ENCODE data around the gene ATP2C2. TPM values are rescaled to one million over a fixed set of nuclear protein-coding genes. Genes with fewer than 3 reads are reported as not detected.

Gene ATP2C2
- total RNA-seq, 1 experiment from 2014 or later, result 20.3 TPM

DNA sequence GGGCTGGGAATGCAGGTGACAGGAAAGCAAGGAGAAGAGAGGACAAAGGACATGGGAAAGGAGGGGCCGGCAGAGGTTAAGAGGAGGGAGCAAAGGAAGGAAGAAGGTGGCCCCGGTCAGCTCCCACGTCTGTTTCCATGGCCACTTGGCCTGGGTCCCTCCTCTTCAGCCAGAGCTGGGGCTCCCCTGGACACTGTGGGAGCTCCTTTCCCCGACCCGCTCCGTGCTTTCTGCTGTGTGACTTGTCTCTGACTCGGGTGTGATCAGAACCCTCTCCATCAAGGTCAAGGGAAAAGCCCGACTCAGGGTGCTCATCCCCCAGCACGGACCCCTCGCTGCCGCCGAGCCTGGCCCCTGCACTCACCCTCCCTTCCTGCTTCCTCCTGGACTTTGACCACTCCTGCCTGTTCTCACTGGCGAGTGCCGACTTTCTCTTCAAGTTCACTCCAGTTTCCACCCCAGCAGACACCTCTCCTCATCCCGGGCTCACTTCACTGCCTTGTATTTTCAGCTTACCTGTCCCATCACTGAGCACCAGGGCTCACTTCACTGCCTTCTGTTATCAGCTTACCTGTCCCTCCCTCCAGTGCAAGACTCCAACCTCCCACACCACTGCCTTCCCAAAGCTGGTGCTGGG is 74.9 kb downstream of the ATP2C2 start:
- H3K36me3 ChIP-seq (ENCODE audit: control insufficient read depth in 1 of 2, insufficient read depth in 2 of 2, low read length in 2 of 2), result no peaks in the 10 kb centered on the region; a peak in 1 of 4 replicates
- H3K4me2 ChIP-seq (ENCODE audit: low read length), result no peak overlapping the region
- intact Hi-C loops (cut with micrococcal nuclease), result no loop called here
- RAD21 ChIA-PET (ENCODE audit: low non-redundant PET in 1 of 2, low total read pairs in 2 of 2, uncharacterized antibody in 2 of 2, unreplicated experiment in 2 of 2), result no interaction called here
- no peak for ATAC-seq
- H3K4me1 ChIP-seq (ENCODE audit: control insufficient read depth in 1 of 2, insufficient read depth in 2 of 2, low read length in 2 of 2), result no peaks in the 10 kb centered on the region
- TF ChIP-seq, protein P1, sequence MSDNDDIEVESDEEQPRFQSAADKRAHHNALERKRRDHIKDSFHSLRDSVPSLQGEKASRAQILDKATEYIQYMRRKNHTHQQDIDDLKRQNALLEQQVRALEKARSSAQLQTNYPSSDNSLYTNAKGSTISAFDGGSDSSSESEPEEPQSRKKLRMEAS (IDR thresholded peaks at IDR 0.05), result no peak
- TF ChIP-seq ZFX (IDR thresholded peaks at IDR 0.05), result no peak
- TF ChIP-seq, protein P2, sequence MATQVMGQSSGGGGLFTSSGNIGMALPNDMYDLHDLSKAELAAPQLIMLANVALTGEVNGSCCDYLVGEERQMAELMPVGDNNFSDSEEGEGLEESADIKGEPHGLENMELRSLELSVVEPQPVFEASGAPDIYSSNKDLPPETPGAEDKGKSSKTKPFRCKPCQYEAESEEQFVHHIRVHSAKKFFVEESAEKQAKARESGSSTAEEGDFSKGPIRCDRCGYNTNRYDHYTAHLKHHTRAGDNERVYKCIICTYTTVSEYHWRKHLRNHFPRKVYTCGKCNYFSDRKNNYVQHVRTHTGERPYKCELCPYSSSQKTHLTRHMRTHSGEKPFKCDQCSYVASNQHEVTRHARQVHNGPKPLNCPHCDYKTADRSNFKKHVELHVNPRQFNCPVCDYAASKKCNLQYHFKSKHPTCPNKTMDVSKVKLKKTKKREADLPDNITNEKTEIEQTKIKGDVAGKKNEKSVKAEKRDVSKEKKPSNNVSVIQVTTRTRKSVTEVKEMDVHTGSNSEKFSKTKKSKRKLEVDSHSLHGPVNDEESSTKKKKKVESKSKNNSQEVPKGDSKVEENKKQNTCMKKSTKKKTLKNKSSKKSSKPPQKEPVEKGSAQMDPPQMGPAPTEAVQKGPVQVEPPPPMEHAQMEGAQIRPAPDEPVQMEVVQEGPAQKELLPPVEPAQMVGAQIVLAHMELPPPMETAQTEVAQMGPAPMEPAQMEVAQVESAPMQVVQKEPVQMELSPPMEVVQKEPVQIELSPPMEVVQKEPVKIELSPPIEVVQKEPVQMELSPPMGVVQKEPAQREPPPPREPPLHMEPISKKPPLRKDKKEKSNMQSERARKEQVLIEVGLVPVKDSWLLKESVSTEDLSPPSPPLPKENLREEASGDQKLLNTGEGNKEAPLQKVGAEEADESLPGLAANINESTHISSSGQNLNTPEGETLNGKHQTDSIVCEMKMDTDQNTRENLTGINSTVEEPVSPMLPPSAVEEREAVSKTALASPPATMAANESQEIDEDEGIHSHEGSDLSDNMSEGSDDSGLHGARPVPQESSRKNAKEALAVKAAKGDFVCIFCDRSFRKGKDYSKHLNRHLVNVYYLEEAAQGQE (IDR thresholded peaks at IDR 0.05; ENCODE audit: low read depth), result no peak
- TF ChIP-seq YY1 (IDR thresholded peaks at IDR 0.05; ENCODE audit: extremely low read depth, insufficient replicate concordance, low read depth, low read length), result no peak
- TF ChIP-seq SRF (IDR thresholded peaks at IDR 0.05; ENCODE audit: low read depth), result no peak
- no peak for TF ChIP-seq EZH2phosphoT487 (IDR thresholded peaks at IDR 0.05; ENCODE audit: borderline replicate concordance)
- TF ChIP-seq RAD21 (IDR thresholded peaks at IDR 0.05; ENCODE audit: low read depth), result no peak
- TF ChIP-seq, protein P3, sequence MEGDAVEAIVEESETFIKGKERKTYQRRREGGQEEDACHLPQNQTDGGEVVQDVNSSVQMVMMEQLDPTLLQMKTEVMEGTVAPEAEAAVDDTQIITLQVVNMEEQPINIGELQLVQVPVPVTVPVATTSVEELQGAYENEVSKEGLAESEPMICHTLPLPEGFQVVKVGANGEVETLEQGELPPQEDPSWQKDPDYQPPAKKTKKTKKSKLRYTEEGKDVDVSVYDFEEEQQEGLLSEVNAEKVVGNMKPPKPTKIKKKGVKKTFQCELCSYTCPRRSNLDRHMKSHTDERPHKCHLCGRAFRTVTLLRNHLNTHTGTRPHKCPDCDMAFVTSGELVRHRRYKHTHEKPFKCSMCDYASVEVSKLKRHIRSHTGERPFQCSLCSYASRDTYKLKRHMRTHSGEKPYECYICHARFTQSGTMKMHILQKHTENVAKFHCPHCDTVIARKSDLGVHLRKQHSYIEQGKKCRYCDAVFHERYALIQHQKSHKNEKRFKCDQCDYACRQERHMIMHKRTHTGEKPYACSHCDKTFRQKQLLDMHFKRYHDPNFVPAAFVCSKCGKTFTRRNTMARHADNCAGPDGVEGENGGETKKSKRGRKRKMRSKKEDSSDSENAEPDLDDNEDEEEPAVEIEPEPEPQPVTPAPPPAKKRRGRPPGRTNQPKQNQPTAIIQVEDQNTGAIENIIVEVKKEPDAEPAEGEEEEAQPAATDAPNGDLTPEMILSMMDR (IDR thresholded peaks at IDR 0.05 in 2 of 3, conservative IDR thresholded peaks at IDR 0.05 in 1 of 3; ENCODE audit: borderline replicate concordance in 1 of 3, insufficient read depth in 1 of 3, low read depth in 2 of 3, low read length in 2 of 3), result no peak
- no peak for TF ChIP-seq JUND (IDR thresholded peaks at IDR 0.05)
- TF ChIP-seq ZNF274 (IDR thresholded peaks at IDR 0.05; ENCODE audit: low read depth, low read length), result no peak
- no peak for TF ChIP-seq TCF7L2 (IDR thresholded peaks at IDR 0.05; ENCODE audit: borderline replicate concordance, extremely low read depth, insufficient read depth, insufficient read length)
- TF ChIP-seq EZH2 (IDR thresholded peaks at IDR 0.05), result no peak
- no peak for TF ChIP-seq SIN3A (IDR thresholded peaks at IDR 0.05; ENCODE audit: low read depth)
- no peaks in the 10 kb centered on the region for H3K27me3 ChIP-seq (ENCODE audit: insufficient read depth, low read length)
- no peak overlapping the region for H3K27ac ChIP-seq (ENCODE audit: low read depth, low read length)
- H2AFZ ChIP-seq (ENCODE audit: low read depth, low read length, poor library complexity, severe bottlenecking), result no peak overlapping the region
- no TSS peak for BruUV-seq (replicated peaks)
- POLR2A ChIA-PET, result interaction anchor here (1.0 kb wide), 1 partner anchor 9 kb away, joined by 3 read pairs; no protein-coding TSS in a partner anchor
- H4K20me1 ChIP-seq (ENCODE audit: insufficient read depth), result no peaks in the 10 kb centered on the region
- no peak overlapping the region for H3K4me3 ChIP-seq (replicated peaks in 1 of 2; ENCODE audit: low read depth in 1 of 2, low read length in 2 of 2)
- H3K79me2 ChIP-seq (ENCODE audit: insufficient read depth, low read length), result no peaks in the 10 kb centered on the region
- H3K9ac ChIP-seq (ENCODE audit: low read length), result no peak overlapping the region
- CTCF ChIA-PET, result no interaction called here
- H3K9me2 ChIP-seq (ENCODE audit: insufficient read depth), result no peaks in the 10 kb centered on the region
- H3K9me3 ChIP-seq (ENCODE audit: control insufficient read depth in 1 of 2, insufficient read depth in 1 of 2, low read depth in 1 of 2, low read length in 2 of 2), result no peaks in the 10 kb centered on the region
- DNase-seq (ENCODE audit: low read depth, low spot score), result no peak

Data from HCT116 (cell line).